A549 (cell line): Measurements from ENCODE around the gene SIRT6. TPM values are rescaled to one million over a fixed set of nuclear protein-coding genes. Genes with fewer than 3 reads are reported as not detected.
"Not testable (repeated sequence)": the region's sequence is repeated elsewhere in the genome, so short reads cannot be mapped to it uniquely, and the experiment has no call there.

Experiments
- ATAC-seq, 2 experiments: fragments of 200-7000 bp in 1 of 2; fragments of >200 bp in 1 of 2; cut with Nextera tagmentation in 1 of 2; cut with Tn5 transposase in 1 of 2; 3 replicates each; pipeline versions ENCODE4 v1.8.0 to v1.9.1; 2018 to 2020; ENCODE audit warnings: mild to moderate bottlenecking in 1 of 2, moderate library complexity in 1 of 2
- CTCF ChIA-PET: fragments of 300-600 bp; sonication (Branson Sonifier 250); formaldehyde crosslinking; extraction: SDS; loops from one replicate; lab custom pipeline; 2021; ENCODE audit warnings: antibody characterized with exemption, inconsistent platforms; lab: Yijun Ruan, JAX
- POLR2A ChIA-PET: fragments of 350-600 bp; formaldehyde crosslinking; extraction: SDS; loops from one replicate; lab custom pipeline; 2021; ENCODE audit warnings: antibody characterized with exemption, inconsistent platforms; lab: Yijun Ruan, JAX
- DNase-seq, 2 experiments: peaks; one replicate each; pipeline versions ENCODE4 v3.0.0 to v3.0.0-alpha.2; 2011 to 2016; ENCODE audit warnings: low read depth in 1 of 2, low spot score in 1 of 2
- FAIRE-seq: peaks from 2 replicates; lab custom pipeline; 2011; peaks lifted over from hg19 to GRCh38; lab: Jason Lieb, UNC
- H3K27ac ChIP-seq, 2 experiments: fragments of >200 bp; sonication (Bioruptor Twin); formaldehyde crosslinking; 3 replicates each; pipeline ENCODE4 v1.5.1; 2016 to 2017
- H3K4me1 ChIP-seq: fragments of >200 bp; sonication (Bioruptor Twin); formaldehyde crosslinking; 3 replicates; pipeline ENCODE4 v1.6.1; 2016
- H3K4me2 ChIP-seq: fragments of >200 bp; sonication (Bioruptor Twin); formaldehyde crosslinking; 3 replicates; pipeline ENCODE4 v1.6.1; 2016
- H3K4me3 ChIP-seq: fragments of >200 bp; sonication (Bioruptor Twin); formaldehyde crosslinking; 3 replicates; pipeline ENCODE4 v1.5.1; 2016
- H3K9me3 ChIP-seq: fragments of >200 bp; sonication (Bioruptor Twin); formaldehyde crosslinking; 3 replicates; pipeline ENCODE4 v1.6.1; 2016
- BCL3 ChIP-seq: fragments of >200 bp; sonication (Bioruptor Twin); formaldehyde crosslinking; IDR thresholded peaks from 3 replicates; pipeline ENCODE4 v1.6.1; 2016
- JUN ChIP-seq, 2 experiments: fragments of >200 bp; sonication (Bioruptor Twin); formaldehyde crosslinking; IDR thresholded peaks; 2 replicates in 1 of 2; 3 replicates in 1 of 2; pipeline ENCODE4 v1.6.1; 2016 to 2017
- KDM1A ChIP-seq: fragments of 200-600 bp; sonication (generic); IDR thresholded peaks from 2 replicates; pipeline ENCODE4 v1.6.1; 2016; ENCODE audit warnings: low read depth, mild to moderate bottlenecking
- KDM5A ChIP-seq: fragments of 200-600 bp; sonication (generic); IDR thresholded peaks from 2 replicates; pipeline ENCODE4 v1.6.1; 2016; ENCODE audit warnings: antibody characterized with exemption, mild to moderate bottlenecking
- MAZ ChIP-seq: fragments of 150-350 bp; IDR thresholded peaks from 2 replicates; pipeline ENCODE4 v1.6.1; 2014; ENCODE audit warnings: antibody characterized with exemption, low read depth, low read length, borderline replicate concordance
- PHF8 ChIP-seq: fragments of 200-600 bp; sonication (generic); IDR thresholded peaks from 2 replicates; pipeline ENCODE4 v1.6.1; 2016; ENCODE audit warnings: low read depth, mild to moderate bottlenecking, antibody characterized with exemption, moderate library complexity, borderline replicate concordance
- POLR2A ChIP-seq: IDR thresholded peaks from 2 replicates; pipeline ENCODE4 v1.6.1; 2012; ENCODE audit warnings: mild to moderate bottlenecking, low read length
- RARB ChIP-seq: fragments of 250-450 bp; sonication (Bioruptor Pico); IDR thresholded peaks from 2 replicates; pipeline ENCODE4 v1.8.0; 2021; ENCODE audit warnings: mild to moderate bottlenecking, moderate library complexity
- REST ChIP-seq: fragments of 200-600 bp; sonication (generic); IDR thresholded peaks from 2 replicates; pipeline ENCODE4 v1.6.1; 2016; ENCODE audit warnings: antibody characterized with exemption, mild to moderate bottlenecking, moderate library complexity
- WGBS: methylation state at CpG from one replicate; pipeline ENCODE4 v1.1.6; 2017; ENCODE audit errors: missing lambda C conversion rate; 5-methylcytosine and 5-hydroxymethylcytosine counted together
- polyA minus RNA-seq: library from RNA; depleted of rRNA, polyadenylated mRNA; stranded (reverse); fragments of >200 nt; gene quantifications from 2 replicates; pipeline ENCODE4 v1.2.3, GENCODE V29; 2011; rRNA and poly(A)+ RNA removed
- polyA plus RNA-seq, 4 experiments: library from polyadenylated mRNA; depleted of rRNA in 3 of 4; stranded (reverse); fragments of >200 nt; fragmentation: RNase III in 1 of 4; extraction: RNeasy Plus Mini Kit Qiagen cat#74134 plus additional on column Dnase treatment in 1 of 4; gene quantifications; 2 replicates in 3 of 4; 3 replicates in 1 of 4; pipeline ENCODE4 v1.2.3, GENCODE V29; 2011 to 2017
- TF ChIP-seq, protein P1 (sequence below): IDR thresholded peaks from 2 replicates; pipeline ENCODE4 v1.6.1; 2012
- TF ChIP-seq, protein P2 (sequence below): IDR thresholded peaks from 2 replicates; pipeline ENCODE4 v1.6.1; 2012; ENCODE audit warnings: low read depth, borderline replicate concordance
- TF ChIP-seq, protein P3 (sequence below): fragments of 150-350 bp; IDR thresholded peaks from 2 replicates; pipeline ENCODE4 v1.6.1; 2014; ENCODE audit warnings: low read depth, mild to moderate bottlenecking, low read length

Gene SIRT6
- 10.2 and 11.7 TPM in 2 replicates for polyA plus RNA-seq (2011; rRNA removed)
- polyA plus RNA-seq (2012; cell fraction: cytosol; rRNA removed): 33.0 and 36.6 TPM in 2 replicates
- 71.9 and 111 TPM in 2 replicates for polyA plus RNA-seq (2012; cell fraction: nucleus; rRNA removed)
- 20.2 to 22.6 TPM (median 21.6 TPM) in 3 replicates for polyA plus RNA-seq (2017; fragmentation: RNase III; extraction: RNeasy Plus Mini Kit Qiagen cat#74134 plus additional on column Dnase treatment)
- polyA minus RNA-seq: 5.5 and 7.5 TPM in 2 replicates

DNA sequence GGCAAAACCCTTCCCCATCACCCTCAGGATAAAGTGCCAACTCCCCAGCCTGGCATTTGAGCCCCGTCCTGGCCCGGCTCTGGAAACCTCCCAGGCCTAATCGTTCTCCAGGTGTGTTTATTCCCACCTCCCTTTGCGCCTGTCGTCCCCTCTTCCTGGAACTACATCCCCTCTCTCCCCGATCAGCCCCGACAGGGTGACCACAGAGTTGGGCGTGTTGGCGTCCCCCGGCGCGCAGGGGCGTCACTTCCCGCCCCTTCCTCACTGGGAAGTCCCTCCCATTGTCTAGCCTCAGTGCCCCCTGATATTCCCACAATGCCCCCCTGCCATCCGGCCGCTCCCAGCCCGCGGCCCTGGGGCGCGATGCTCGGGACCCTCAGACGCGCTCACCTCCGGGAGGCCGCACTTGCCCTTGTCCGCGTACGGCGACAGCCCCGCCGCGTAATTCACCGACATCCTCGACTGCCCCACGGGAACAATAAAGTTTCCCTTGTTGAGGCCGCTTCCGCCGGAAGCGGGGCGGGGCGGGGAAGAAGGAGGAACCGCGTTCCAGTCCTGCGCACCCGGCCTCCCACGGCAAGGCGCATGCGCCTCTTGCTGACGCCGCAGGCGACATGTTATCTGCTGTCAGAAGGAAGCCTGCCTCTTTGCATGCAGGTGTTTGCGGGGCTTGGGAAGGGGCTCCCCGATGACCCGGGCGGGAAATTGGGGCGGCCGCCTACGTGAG lies at the start of gene SIRT6, which contains the start of gene ANKRD24:
TSS of gene SIRT6 (minus strand) at position 480 of the 727 bp plus-strand sequence. CDS start at position 456, 24 bp downstream.
TSS of gene ANKRD24 (plus strand) at position 606 of the 727 bp plus-strand sequence. CDS start 3,737 bp downstream, outside the sequence.
- peak; percentile 64 to 83 for ATAC-seq
- Histone ChIP-seq H3K4me1 (peaks cover 11% of the 10 kb centered on the region; the same call in 2 of the 3 replicates), H3K9me3 (no peaks in the 10 kb centered on the region), H3K4me3 (peak within 1 kb of the TSS; percentile 76), H3K4me2 (peak within 1 kb of the TSS; percentile 89), H3K27ac (peak within 1 kb of the TSS; percentile 85 to 97)
- ChIA-PET CTCF (no interaction called here), POLR2A (no interaction called here)
- DNase-seq: peak; percentile 93 to 94
- TF ChIP-seq POLR2A (peak; percentile 35; the same call in 1 of the 2 replicates), JUN (IDR thresholded peaks at IDR 0.05) (peak in 1 of 2 experiments; percentile 63; a peak in 1 of 5 replicates), REST (no peak), KDM5A (0 out of 2 replicates have a peak, but pooled peaks have one; percentile 34), RARB (CRISPR knock-in tag) (no peak), BCL3 (0 out of 3 replicates have a peak, but pooled peaks have one; percentile 40), MAZ (peak; percentile 97), PHF8 (peak; percentile 56; the same call in 1 of the 2 replicates), KDM1A (peak; percentile 81; the same call in 1 of the 2 replicates)
- TF ChIP-seq, protein P1, sequence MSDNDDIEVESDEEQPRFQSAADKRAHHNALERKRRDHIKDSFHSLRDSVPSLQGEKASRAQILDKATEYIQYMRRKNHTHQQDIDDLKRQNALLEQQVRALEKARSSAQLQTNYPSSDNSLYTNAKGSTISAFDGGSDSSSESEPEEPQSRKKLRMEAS: peak; percentile 68
- TF ChIP-seq, protein P2, sequence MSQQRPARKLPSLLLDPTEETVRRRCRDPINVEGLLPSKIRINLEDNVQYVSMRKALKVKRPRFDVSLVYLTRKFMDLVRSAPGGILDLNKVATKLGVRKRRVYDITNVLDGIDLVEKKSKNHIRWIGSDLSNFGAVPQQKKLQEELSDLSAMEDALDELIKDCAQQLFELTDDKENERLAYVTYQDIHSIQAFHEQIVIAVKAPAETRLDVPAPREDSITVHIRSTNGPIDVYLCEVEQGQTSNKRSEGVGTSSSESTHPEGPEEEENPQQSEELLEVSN: no peak
- TF ChIP-seq, protein P3, sequence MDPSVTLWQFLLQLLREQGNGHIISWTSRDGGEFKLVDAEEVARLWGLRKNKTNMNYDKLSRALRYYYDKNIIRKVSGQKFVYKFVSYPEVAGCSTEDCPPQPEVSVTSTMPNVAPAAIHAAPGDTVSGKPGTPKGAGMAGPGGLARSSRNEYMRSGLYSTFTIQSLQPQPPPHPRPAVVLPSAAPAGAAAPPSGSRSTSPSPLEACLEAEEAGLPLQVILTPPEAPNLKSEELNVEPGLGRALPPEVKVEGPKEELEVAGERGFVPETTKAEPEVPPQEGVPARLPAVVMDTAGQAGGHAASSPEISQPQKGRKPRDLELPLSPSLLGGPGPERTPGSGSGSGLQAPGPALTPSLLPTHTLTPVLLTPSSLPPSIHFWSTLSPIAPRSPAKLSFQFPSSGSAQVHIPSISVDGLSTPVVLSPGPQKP: peak; percentile 77
- FAIRE-seq: no peak
- 0% methylated on average over 12 of the region's 58 CpGs for WGBS

GRCh38 chr19:4232139-4232538 lies 49.8 kb upstream of the SIRT6 start:
- CTCF ChIA-PET: interaction anchor here (0.6 to 3.9 kb wide), 9 partner anchors 9 to 168 kb away, joined by 3 to 35 read pairs (median 6); partner anchors contain the start of gene SH3GL1
- H3K9me3 ChIP-seq, POLR2A ChIA-PET, H3K4me2 ChIP-seq, ATAC-seq, H3K4me3 ChIP-seq, H3K27ac ChIP-seq, DNase-seq, FAIRE-seq: not testable (repeated sequence)
- 78% methylated on average over 4 of the region's 5 CpGs for WGBS
- H3K4me1 ChIP-seq: peaks cover 14% of the 10 kb centered on the region

- H3K27ac ChIP-seq, DNase-seq, H3K4me2 ChIP-seq, POLR2A ChIA-PET, H3K4me3 ChIP-seq, ATAC-seq, FAIRE-seq, H3K9me3 ChIP-seq: not testable (repeated sequence)
- CTCF ChIA-PET: interaction anchor here (0.6 to 3.5 kb wide), 5 partner anchors 9 to 169 kb away, joined by 3 to 22 read pairs (median 15); partner anchors contain the start of gene SH3GL1
- H3K4me1 ChIP-seq: peaks cover 14% of the 10 kb centered on the region
- WGBS: 85% methylated on average over 5 of the region's 6 CpGs
These were observed 49.2 kb upstream of the SIRT6 start for GRCh38 chr19:4231521-4231920.

GRCh38 chr19:4230237-4230636 lies 47.9 kb upstream of the SIRT6 start:
- not testable (repeated sequence) for H3K9me3 ChIP-seq, H3K27ac ChIP-seq, FAIRE-seq, H3K4me2 ChIP-seq, DNase-seq, ATAC-seq, H3K4me3 ChIP-seq
- POLR2A ChIA-PET: interaction anchor here (0.7 kb wide), 1 partner anchor 335 kb away, joined by 3 read pairs; no protein-coding TSS in a partner anchor
- WGBS: 87% methylated on average over 6 of the region's 6 CpGs
- H3K4me1 ChIP-seq: peaks cover 14% of the 10 kb centered on the region
- CTCF ChIA-PET: interaction anchor here (1.0 to 1.7 kb wide), 2 partner anchors 21 to 95 kb away, joined by 3 to 6 read pairs; no protein-coding TSS in a partner anchor
